K562 (cell line): ENCODE data around the gene CABP7. TPM values are rescaled to one million over a fixed set of nuclear protein-coding genes. Genes with fewer than 3 reads are reported as not detected.

Experiments
- ATAC-seq: fragments of 200-7000 bp; cut with Tn5 transposase; 3 replicates; pipeline ENCODE4 v1.9.1; 2020; ENCODE audit warnings: moderate library complexity
- BruUV-seq: library from RNA; stranded (reverse); fragments of 400-500 nt; replicated peaks from 2 replicates; lab custom pipeline; 2021; lab: Mats Ljungman, UMichigan
- CTCF ChIA-PET: fragments of 300-600 bp; formaldehyde crosslinking; extraction: SDS; loops from one replicate; lab custom pipeline; 2021; ENCODE audit warnings: low intra/inter-chr PET ratio; lab: Yijun Ruan, JAX
- POLR2A ChIA-PET: fragments of 300-600, 350-650 bp; sonication (Branson Sonifier 250); formaldehyde crosslinking; extraction: SDS; loops from one replicate; lab custom pipeline; 2021; ENCODE audit warnings: antibody characterized with exemption, inconsistent platforms; lab: Yijun Ruan, JAX
- DNase-seq, 4 experiments: peaks; one replicate each; pipeline versions ENCODE4 v3.0.0 to v3.0.0-alpha.2; 2011 to 2018; ENCODE audit warnings: low spot score in 3 of 4, mixed read lengths in 3 of 4; ENCODE audit errors: extremely low read depth in 1 of 4
- FAIRE-seq: peaks from 2 replicates; lab custom pipeline; 2011; peaks lifted over from hg19 to GRCh38; lab: Jason Lieb, UNC
- H2AFZ ChIP-seq: 2 replicates; pipeline ENCODE4 v1.6.0; 2011; ENCODE audit warnings: low read depth, low read length, control low read depth, inconsistent platforms
- H3K27ac ChIP-seq: fragments of 200-600 bp; 3 replicates; pipeline ENCODE4 v1.8.0; 2011; ENCODE audit warnings: low read depth, mild to moderate bottlenecking, control low read depth, inconsistent platforms, low read length, moderate library complexity, mixed read lengths; ENCODE audit errors: extremely low read depth
- H3K27me3 ChIP-seq, 2 experiments: fragments of 300-600 bp in 1 of 2; 2 replicates in 1 of 2; 3 replicates in 1 of 2; pipeline versions ENCODE4 v1.6.0 to v1.8.0; 2011; ENCODE audit warnings: inconsistent platforms in 2 of 2, low read length in 2 of 2, mild to moderate bottlenecking in 1 of 2, mixed read lengths in 1 of 2, moderate library complexity in 1 of 2; ENCODE audit not compliant: control insufficient read depth in 2 of 2, insufficient read depth in 2 of 2
- H3K36me3 ChIP-seq: fragments of 300-600 bp; 3 replicates; pipeline ENCODE4 v1.8.0; 2011; ENCODE audit warnings: mild to moderate bottlenecking, low read length, inconsistent platforms; ENCODE audit not compliant: control insufficient read depth, insufficient read depth
- H3K4me1 ChIP-seq, 2 experiments: fragments of 200-600 bp in 1 of 2; replicated peaks in 1 of 2; 2 replicates in 1 of 2; 3 replicates in 1 of 2; pipeline versions ENCODE4 v1.5.1 to v1.8.0; 2011; ENCODE audit warnings: inconsistent platforms in 2 of 2, low read length in 2 of 2, mild to moderate bottlenecking in 1 of 2, mixed read lengths in 1 of 2, moderate library complexity in 1 of 2; ENCODE audit not compliant: control insufficient read depth in 2 of 2, insufficient read depth in 2 of 2
- H3K4me2 ChIP-seq: 2 replicates; pipeline ENCODE4 v1.6.1; 2011; ENCODE audit warnings: low read length, control low read depth, inconsistent platforms, mixed read lengths; ENCODE audit not compliant: insufficient read depth
- H3K4me3 ChIP-seq: fragments of 200-600 bp; sonication (generic), shearing (Covaris generic); 2 replicates; pipeline ENCODE4 v1.5.1; 2016; ENCODE audit warnings: control low read depth, inconsistent platforms
- H3K79me2 ChIP-seq: fragments of 200-600 bp; 3 replicates; pipeline ENCODE4 v1.8.0; 2011; ENCODE audit warnings: low read length, inconsistent platforms; ENCODE audit not compliant: control insufficient read depth, insufficient read depth
- H3K9ac ChIP-seq, 2 experiments: 2 replicates each; pipeline versions ENCODE4 v1.6.0 to v1.6.1; 2011; ENCODE audit warnings: low read depth in 2 of 2, low read length in 2 of 2, control low read depth in 1 of 2, inconsistent platforms in 1 of 2, mild to moderate bottlenecking in 1 of 2, mixed read lengths in 1 of 2; ENCODE audit not compliant: insufficient read depth in 1 of 2
- H3K9me1 ChIP-seq: one replicate; pipeline ENCODE4 v1.6.0; 2011; ENCODE audit warnings: inconsistent platforms, mild to moderate bottlenecking, low read length, moderate library complexity; ENCODE audit not compliant: control insufficient read depth, insufficient read depth
- H3K9me3 ChIP-seq: replicated peaks from 2 replicates; pipeline ENCODE4 v1.5.1; 2011; ENCODE audit warnings: low read depth, low read length, inconsistent platforms; ENCODE audit not compliant: control insufficient read depth, insufficient read depth
- H4K20me1 ChIP-seq: replicated peaks from 2 replicates; pipeline ENCODE4 v1.6.1; 2011; ENCODE audit warnings: low read length, inconsistent platforms, mixed read lengths; ENCODE audit not compliant: control insufficient read depth, insufficient read depth
- BCL6 ChIP-seq: fragments of 250-450 bp; sonication (Bioruptor Pico); IDR thresholded peaks from 2 replicates; pipeline ENCODE4 v1.4.0; 2020
- ETS2 ChIP-seq: IDR thresholded peaks from 2 replicates; pipeline ENCODE4 v1.6.1; 2016; ENCODE audit warnings: borderline replicate concordance, missing genetic modification characterization, mild to moderate bottlenecking, moderate library complexity, missing compliant biosample characterization; ENCODE audit not compliant: poor library complexity, severe bottlenecking
- MCM5 ChIP-seq: fragments of 450-650 bp; IDR thresholded peaks from 2 replicates; pipeline ENCODE4 v1.6.1; 2016; ENCODE audit warnings: low read depth
- SAFB ChIP-seq: fragments of 200-400 bp; formaldehyde crosslinking; IDR thresholded peaks from 2 replicates; pipeline ENCODE4 v1.6.1; 2017; ENCODE audit warnings: low read depth, low read length, borderline replicate concordance
- SMAD4 ChIP-seq: fragments of 250-450 bp; sonication (Bioruptor Pico); conservative IDR thresholded peaks from 2 replicates; pipeline ENCODE4 v1.8.0; 2021; ENCODE audit warnings: inconsistent platforms, mild to moderate bottlenecking, moderate library complexity
- ZNF124 ChIP-seq: sonication (generic); formaldehyde crosslinking; IDR thresholded peaks from 2 replicates; pipeline ENCODE4 v1.8.1; 2022; ENCODE audit warnings: missing genetic modification reagents
- ZNF707 ChIP-seq: fragments of 250-450 bp; sonication (Bioruptor Pico); conservative IDR thresholded peaks from 2 replicates; pipeline ENCODE4 v1.8.0; 2022; ENCODE audit warnings: inconsistent platforms, mild to moderate bottlenecking, moderate library complexity
- ZZZ3 ChIP-seq: fragments of 450-650 bp; IDR thresholded peaks from 2 replicates; pipeline ENCODE4 v1.6.1; 2016; ENCODE audit warnings: antibody characterized with exemption, mild to moderate bottlenecking, moderate library complexity
- WGBS: fragments of 100-300 bp; shearing (Covaris generic); methylation state at CpG from one replicate; pipeline ENCODE4 v1.1.6; 2016; ENCODE audit warnings: low coverage, mixed read lengths; ENCODE audit not compliant: insufficient coverage; ENCODE audit errors: missing lambda C conversion rate; 5-methylcytosine and 5-hydroxymethylcytosine counted together
- in situ Hi-C: fragments of 300-500 bp; cut with MboI; formaldehyde crosslinking; loops from 4 replicates; pipeline ENCODE4 v1.15.0; 2018; ENCODE audit warnings: inconsistent platforms, mixed read lengths
- intact Hi-C: fragments of 100-400 bp; cut with micrococcal nuclease; formaldehyde crosslinking; loops from 2 replicates; pipeline ENCODE4 v1.14.2; 2022
- polyA plus RNA-seq, 8 experiments: library from polyadenylated mRNA; depleted of rRNA in 4 of 8; stranded (reverse) in 5 of 8; unstranded in 3 of 8; fragments of >200 nt; fragmentation: Nextera tagmentation in 2 of 8; fragmentation: Illumina TruSeq in 1 of 8; extraction: Ambion mirVana in 2 of 8; extraction: Trizol in 1 of 8; gene quantifications; 2 replicates each; pipeline versions ENCODE4 v1.2.1 to v1.2.3, GENCODE V29; 2011 to 2014; ENCODE audit warnings: inconsistent platforms in 1 of 8, missing spikeins in 1 of 8
- total RNA-seq, 7 experiments: library from RNA; depleted of rRNA in 6 of 7; stranded (reverse); fragments of >200 nt in 6 of 7; fragmentation: Illumina TruSeq in 2 of 7; extraction: Trizol in 2 of 7; gene quantifications; 2 replicates each; pipeline versions ENCODE4 v1.2.1 to v1.2.3, GENCODE V29; 2011 to 2021; ENCODE audit warnings: low replicate concordance in 1 of 7
- TF ChIP-seq, protein P1 (sequence below): fragments of 450-650 bp; IDR thresholded peaks from 2 replicates; pipeline ENCODE4 v1.6.1; 2016; ENCODE audit warnings: borderline replicate concordance

CABP7 gene
- total and polyA plus RNA-seq, 9 of the 15 experiments (the other 6 are each of a cell fraction or from before 2014, with no cell fraction given) = not detected

DNA sequence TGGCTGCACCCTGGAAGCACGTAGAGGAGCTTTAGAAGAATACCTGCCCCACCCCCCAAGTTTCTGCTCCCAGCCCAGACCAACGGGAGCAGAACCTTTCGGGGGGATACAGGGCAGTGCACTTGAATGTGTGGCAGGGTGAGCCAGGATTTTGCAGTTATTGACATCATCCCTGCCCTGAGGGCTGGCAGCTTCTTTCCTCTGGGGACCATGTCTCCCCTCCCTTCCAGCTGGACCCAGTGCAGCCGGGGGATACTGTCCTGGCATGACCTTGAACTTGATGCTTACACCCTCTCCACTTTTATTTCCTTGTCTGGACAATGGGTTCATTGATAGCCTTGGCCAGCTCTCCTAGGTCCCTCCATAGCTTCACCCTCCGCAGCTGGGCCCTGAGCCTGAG is 4.1 kb upstream of the CABP7 start:
- Histone ChIP-seq H2AFZ (no peak overlapping the region), H3K79me2 (no peaks in the 10 kb centered on the region), H3K4me1 (peaks cover 0 to 12% of the 10 kb centered on the region in 2 experiments; a peak in 2 of 5 replicates), H3K4me3 (no peak overlapping the region), H4K20me1 (peaks cover 16% of the 10 kb centered on the region; the same call in 1 of the 2 replicates), H3K36me3 (no peaks in the 10 kb centered on the region), H3K9me1 (peaks cover 5% of the 10 kb centered on the region), H3K4me2 (no peak overlapping the region), H3K9me3 (no peaks in the 10 kb centered on the region), H3K27me3 (peaks cover 0 to 60% of the 10 kb centered on the region in 2 experiments; a peak in 2 of 5 replicates), H3K27ac (no peak overlapping the region), H3K9ac (no peak overlapping the region)
- in situ Hi-C loops = no loop called here
- DNase-seq (no peak), ATAC-seq (no peak), FAIRE-seq (no peak)
- POLR2A ChIA-PET = interaction anchor here (0.6 kb wide), 1 partner anchor 331 kb away, joined by 3 read pairs; no protein-coding TSS in a partner anchor
- no TSS peak for BruUV-seq
- CTCF ChIA-PET = no interaction called here
- TF ChIP-seq SMAD4 = no peak
- TF ChIP-seq BCL6 (CRISPR knock-in tag) = no peak
- no peak for TF ChIP-seq ZZZ3
- TF ChIP-seq ETS2 (tag) = no peak
- no peak for TF ChIP-seq MCM5
- no peak for TF ChIP-seq ZNF707 (CRISPR knock-in tag)
- TF ChIP-seq ZNF124 = no peak
- TF ChIP-seq SAFB = no peak
- TF ChIP-seq, protein P1, sequence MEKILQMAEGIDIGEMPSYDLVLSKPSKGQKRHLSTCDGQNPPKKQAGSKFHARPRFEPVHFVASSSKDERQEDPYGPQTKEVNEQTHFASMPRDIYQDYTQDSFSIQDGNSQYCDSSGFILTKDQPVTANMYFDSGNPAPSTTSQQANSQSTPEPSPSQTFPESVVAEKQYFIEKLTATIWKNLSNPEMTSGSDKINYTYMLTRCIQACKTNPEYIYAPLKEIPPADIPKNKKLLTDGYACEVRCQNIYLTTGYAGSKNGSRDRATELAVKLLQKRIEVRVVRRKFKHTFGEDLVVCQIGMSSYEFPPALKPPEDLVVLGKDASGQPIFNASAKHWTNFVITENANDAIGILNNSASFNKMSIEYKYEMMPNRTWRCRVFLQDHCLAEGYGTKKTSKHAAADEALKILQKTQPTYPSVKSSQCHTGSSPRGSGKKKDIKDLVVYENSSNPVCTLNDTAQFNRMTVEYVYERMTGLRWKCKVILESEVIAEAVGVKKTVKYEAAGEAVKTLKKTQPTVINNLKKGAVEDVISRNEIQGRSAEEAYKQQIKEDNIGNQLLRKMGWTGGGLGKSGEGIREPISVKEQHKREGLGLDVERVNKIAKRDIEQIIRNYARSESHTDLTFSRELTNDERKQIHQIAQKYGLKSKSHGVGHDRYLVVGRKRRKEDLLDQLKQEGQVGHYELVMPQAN = no peak
- intact Hi-C loops = no loop called here
- 0% methylated on average over 5 of the region's 5 CpGs for WGBS
